ENCODE data around the gene ZEB1. TPM values are rescaled to one million over a fixed set of nuclear protein-coding genes. Genes with fewer than 3 reads are reported as not detected.

The ZEB1 gene
- total RNA-seq, 1 experiment from 2014 or later: 0.39 TPM

GRCh38 chr10:31304291-31304970 lies 14.6 kb upstream of the ZEB1 start:
- Histone ChIP-seq H3K4me1 (ENCODE audit: insufficient read depth, low read length) (no peaks in the 10 kb centered on the region), H3K56ac (ENCODE audit: insufficient read length, low read depth, low read length) (no peak overlapping the region), H3K9ac (ENCODE audit: extremely low read depth, insufficient read length, low read length) (no peak overlapping the region), H3T11ph (ENCODE audit: low read length) (no peak overlapping the region), H2AK5ac (ENCODE audit: insufficient read length, low read length) (no peak overlapping the region), H3K14ac (ENCODE audit: insufficient read depth, low read length) (no peak overlapping the region), H3K79me2 (ENCODE audit: insufficient read depth, low read length) (no peaks in the 10 kb centered on the region), H3K27ac (ENCODE audit: insufficient read length, low read depth, low read length) (no peak overlapping the region), H4K20me1 (ENCODE audit: control insufficient read depth, insufficient read depth, insufficient read length) (no peaks in the 10 kb centered on the region), H3K9me3 (ENCODE audit: control insufficient read depth, low read depth, low read length) (no peaks in the 10 kb centered on the region), H2BK15ac (ENCODE audit: low read depth, low read length) (no peak overlapping the region), H2AFZ (ENCODE audit: low read length) (no peak overlapping the region), H2BK5ac (ENCODE audit: insufficient read length, low read length) (no peak overlapping the region), H3K4ac (ENCODE audit: low read depth, low read length) (no peak overlapping the region), H3K23me2 (ENCODE audit: insufficient read length, low read depth, low read length, poor library complexity, severe bottlenecking) (no peaks in the 10 kb centered on the region), H3K27me3 (ENCODE audit: insufficient read depth, low read length) (no peaks in the 10 kb centered on the region), H3K18ac (ENCODE audit: insufficient read length, low read depth, low read length) (no peak overlapping the region), H3K4me2 (ENCODE audit: insufficient read depth, insufficient read length, low read length) (no peak overlapping the region), H4K91ac (ENCODE audit: insufficient read length, low read depth, low read length) (no peak overlapping the region), H4K8ac (replicated peaks; ENCODE audit: insufficient read length, low read depth, low read length) (no peak overlapping the region), H4K5ac (ENCODE audit: insufficient read length, low read depth, low read length) (no peak overlapping the region), H2BK120ac (ENCODE audit: low read depth, low read length, poor library complexity, severe bottlenecking) (no peak overlapping the region), H3K23ac (ENCODE audit: insufficient read length, low read depth, low read length) (no peak overlapping the region), H2BK20ac (ENCODE audit: low read depth, low read length, poor library complexity, severe bottlenecking) (no peak overlapping the region), H3K79me1 (ENCODE audit: insufficient read depth, low read depth, low read length, poor library complexity, severe bottlenecking) (no peaks in the 10 kb centered on the region), H2BK12ac (ENCODE audit: insufficient read length, low read depth, low read length) (no peak overlapping the region)
- DNase-seq: no peak
- TF ChIP-seq, protein P1, sequence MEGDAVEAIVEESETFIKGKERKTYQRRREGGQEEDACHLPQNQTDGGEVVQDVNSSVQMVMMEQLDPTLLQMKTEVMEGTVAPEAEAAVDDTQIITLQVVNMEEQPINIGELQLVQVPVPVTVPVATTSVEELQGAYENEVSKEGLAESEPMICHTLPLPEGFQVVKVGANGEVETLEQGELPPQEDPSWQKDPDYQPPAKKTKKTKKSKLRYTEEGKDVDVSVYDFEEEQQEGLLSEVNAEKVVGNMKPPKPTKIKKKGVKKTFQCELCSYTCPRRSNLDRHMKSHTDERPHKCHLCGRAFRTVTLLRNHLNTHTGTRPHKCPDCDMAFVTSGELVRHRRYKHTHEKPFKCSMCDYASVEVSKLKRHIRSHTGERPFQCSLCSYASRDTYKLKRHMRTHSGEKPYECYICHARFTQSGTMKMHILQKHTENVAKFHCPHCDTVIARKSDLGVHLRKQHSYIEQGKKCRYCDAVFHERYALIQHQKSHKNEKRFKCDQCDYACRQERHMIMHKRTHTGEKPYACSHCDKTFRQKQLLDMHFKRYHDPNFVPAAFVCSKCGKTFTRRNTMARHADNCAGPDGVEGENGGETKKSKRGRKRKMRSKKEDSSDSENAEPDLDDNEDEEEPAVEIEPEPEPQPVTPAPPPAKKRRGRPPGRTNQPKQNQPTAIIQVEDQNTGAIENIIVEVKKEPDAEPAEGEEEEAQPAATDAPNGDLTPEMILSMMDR (conservative IDR thresholded peaks at IDR 0.05): no peak
- no peaks in the 10 kb centered on the region for H3K9me3 Mint-ChIP-seq
- H3K36me3 Mint-ChIP-seq (ENCODE audit: insufficient read depth in 1 of 3, low read depth in 3 of 3): no peaks in the 10 kb centered on the region
- H3K4me3 Mint-ChIP-seq: no peak overlapping the region
- no CpG with 5 or more reads among the region's 6 CpGs for WGBS (ENCODE audit: extremely low coverage, insufficient read length, low lambda C conversion rate)
- H3K27me3 Mint-ChIP-seq (ENCODE audit: low read depth): no peaks in the 10 kb centered on the region
- no peaks in the 10 kb centered on the region for H3K4me1 Mint-ChIP-seq
- no peak overlapping the region for H3K27ac Mint-ChIP-seq
